ENCODE results near the gene PARS2.

The PARS2 gene

GRCh38 chr1:54764133-54764921 lies at the start of gene PARS2:
Gene PARS2, minus strand, starts transcription at chr1:54764523. Its CDS starts 5,362 bp downstream, at chr1:54759161.
- peak; percentile 99 for DNase-seq (ENCODE audit: low spot score)

- no peak for DNase-seq (ENCODE audit: low spot score)
These were observed 49.8 kb upstream of the PARS2 start for GRCh38 chr1:54814126-54814498.

GRCh38 chr1:54813485-54814125 lies 49.3 kb upstream of the PARS2 start:
- DNase-seq (ENCODE audit: low spot score) = no peak

- no peak for DNase-seq (ENCODE audit: low spot score)
These were observed 48.6 kb upstream of the PARS2 start for GRCh38 chr1:54812801-54813484.

- no peak for DNase-seq (ENCODE audit: low spot score)
These were observed 47.7 kb upstream of the PARS2 start for GRCh38 chr1:54811739-54812655.

- DNase-seq (ENCODE audit: low spot score) = no peak
These were observed 46.7 kb upstream of the PARS2 start for GRCh38 chr1:54811066-54811465.

- DNase-seq (ENCODE audit: low spot score) = peak; percentile 91
These were observed 46.0 kb upstream of the PARS2 start for GRCh38 chr1:54810153-54810942.

GRCh38 chr1:54809496-54810074 lies 45.3 kb upstream of the PARS2 start:
- DNase-seq (ENCODE audit: low spot score) = no peak

GRCh38 chr1:54808443-54809207 lies 44.3 kb upstream of the PARS2 start:
- no peak for DNase-seq (ENCODE audit: low spot score)

- no peak for DNase-seq (ENCODE audit: low spot score)
These were observed 43.4 kb upstream of the PARS2 start for GRCh38 chr1:54807756-54808155.

GRCh38 chr1:54806931-54807611 lies 42.7 kb upstream of the PARS2 start:
- DNase-seq (ENCODE audit: low spot score) = peak; percentile 77

GRCh38 chr1:54805981-54806381 lies 41.7 kb upstream of the PARS2 start:
- no peak for DNase-seq (ENCODE audit: low spot score)

GRCh38 chr1:54805466-54805865 lies 41.1 kb upstream of the PARS2 start:
- DNase-seq (ENCODE audit: low spot score) = no peak

- no peak for DNase-seq (ENCODE audit: low spot score)
These were observed 40.3 kb upstream of the PARS2 start for GRCh38 chr1:54804471-54805132.

- DNase-seq (ENCODE audit: low spot score) = peak; percentile 84
These were observed 39.6 kb upstream of the PARS2 start for GRCh38 chr1:54803761-54804470.

- peak; percentile 50 for DNase-seq (ENCODE audit: low spot score)
These were observed 36.8 kb upstream of the PARS2 start, which contains the start of gene TTC22 for GRCh38 chr1:54800899-54801759. Gene TTC22, minus strand, starts transcription at chr1:54801323. Its CDS starts 160 bp downstream, at chr1:54801163.

All from AG20443 (cell line).